ENCODE results near the gene CTSA. TPM values are rescaled to one million over a fixed set of nuclear protein-coding genes. Genes with fewer than 3 reads are reported as not detected.

The CTSA gene
- total RNA-seq, 2 experiments from 2014 or later = 52.8 to 64.2 TPM

Other genes starting within 250 kb of the CTSA start
- not detected for gene WFDC11, start 221.1 kb upstream of the CTSA start, total RNA-seq
- not detected for gene WFDC13, start 189.3 kb upstream of the CTSA start, total RNA-seq
- not detected for gene WFDC10B, start 186.3 kb upstream of the CTSA start, total RNA-seq
- not detected for gene SPINT4, start 169.0 kb upstream of the CTSA start, total RNA-seq
- gene WFDC3, start 99.5 kb upstream of the CTSA start, total RNA-seq = not detected
- 10 to 100 TPM; 10.5 to 12.1 TPM for gene DNTTIP1, start 99.4 kb upstream of the CTSA start, total RNA-seq
- under 1 TPM in 1 of 2 experiments, not detected in 1; 0.60 TPM for gene UBE2C, start 78.7 kb upstream of the CTSA start, total RNA-seq
- under 1 TPM; 0.67 to 0.79 TPM for gene TNNC2, start 64.0 kb upstream of the CTSA start, total RNA-seq
- gene SNX21, start 57.5 kb upstream of the CTSA start, total RNA-seq = under 1 TPM; 0.46 to 0.50 TPM
- gene ACOT8, start 33.9 kb upstream of the CTSA start, total RNA-seq = 10 to 100 TPM; 14.5 to 17.0 TPM
- gene ZSWIM3, start 33.7 kb upstream of the CTSA start, total RNA-seq = under 1 TPM; 0.30 to 0.58 TPM
- 1 to 10 TPM; 8.5 to 9.2 TPM for gene ZSWIM1, start 10.1 kb upstream of the CTSA start, total RNA-seq
- gene SPATA25, start 3.7 kb upstream of the CTSA start, total RNA-seq = under 1 TPM in 1 of 2 experiments, not detected in 1; 0.64 TPM
- gene NEURL2, start 127 bp upstream of the CTSA start, total RNA-seq = 1 to 10 TPM; 1.6 to 1.7 TPM
- not detected for gene PLTP, start 20.8 kb downstream of the CTSA start, total RNA-seq
- 100 to 1,000 TPM; 112 to 118 TPM for gene PCIF1, start 43.3 kb downstream of the CTSA start, total RNA-seq
- 10 to 100 TPM; 90.9 to 96.1 TPM for gene ZNF335, start 80.9 kb downstream of the CTSA start, total RNA-seq
- 1 to 10 TPM; 7.1 to 8.8 TPM for gene MMP9, start 117.6 kb downstream of the CTSA start, total RNA-seq
- 1 to 10 TPM; 1.1 to 1.4 TPM for gene SLC12A5, start 137.9 kb downstream of the CTSA start, total RNA-seq
- 10 to 100 TPM in 1 of 2 experiments, 1 to 10 TPM in 1; 9.6 to 11.7 TPM for gene NCOA5, start 198.6 kb downstream of the CTSA start, total RNA-seq
- 1 to 10 TPM; 2.9 to 3.2 TPM for gene CD40, start 227.0 kb downstream of the CTSA start, total RNA-seq

All from CD8-positive, alpha-beta T cell (primary cell).